BJ (cell line): ENCODE data around the gene OR6C1. TPM values are rescaled to one million over a fixed set of nuclear protein-coding genes. Genes with fewer than 3 reads are reported as not detected.
"Not testable (repeated sequence)": the region's sequence is repeated elsewhere in the genome, so short reads cannot be mapped to it uniquely, and the experiment has no call there.

ENCODE experiments used
- CTCF ChIA-PET: fragments of 350-600 bp; formaldehyde crosslinking; extraction: SDS; loops from one replicate; lab custom pipeline; 2021; ENCODE audit warnings: antibody characterized with exemption, inconsistent platforms; lab: Yijun Ruan, JAX
- POLR2A ChIA-PET: fragments of 300-600 bp; sonication (Branson Sonifier 250); formaldehyde crosslinking; extraction: SDS; loops from one replicate; lab custom pipeline; 2021; ENCODE audit warnings: antibody characterized with exemption; lab: Charles Lee
- DNase-seq: peaks from one replicate; pipeline ENCODE4 v3.0.0-alpha.2; 2011; ENCODE audit warnings: low read depth
- H3K27me3 ChIP-seq: 2 replicates; pipeline ENCODE4 v1.6.0; 2011; ENCODE audit warnings: low read length; ENCODE audit not compliant: control insufficient read depth, insufficient read depth
- H3K36me3 ChIP-seq: 2 replicates; pipeline ENCODE4 v1.5.1; 2011; ENCODE audit warnings: low read length; ENCODE audit not compliant: control insufficient read depth, insufficient read depth
- H3K4me3 ChIP-seq: 2 replicates; pipeline ENCODE4 v1.5.1; 2011; ENCODE audit warnings: low read depth, mild to moderate bottlenecking, control low read depth, low read length
- CTCF ChIP-seq: IDR thresholded peaks from 2 replicates; pipeline ENCODE4 v1.5.1; 2011; ENCODE audit warnings: low read depth, mild to moderate bottlenecking, control low read depth, inconsistent platforms, low read length, moderate library complexity; ENCODE audit not compliant: insufficient read depth
- polyA minus RNA-seq: library from RNA; depleted of rRNA, polyadenylated mRNA; stranded (reverse); fragments of >200 nt; gene quantifications from 2 replicates; pipeline ENCODE4 v1.2.3, GENCODE V29; 2011; rRNA and poly(A)+ RNA removed
- polyA plus RNA-seq: library from polyadenylated mRNA; depleted of rRNA; stranded (reverse); fragments of >200 nt; gene quantifications from 2 replicates; pipeline ENCODE4 v1.2.3, GENCODE V29; 2011; rRNA removed

The OR6C1 gene
- polyA plus RNA-seq (not detected in 2 replicates), polyA minus RNA-seq (not detected in 2 replicates)

- TF ChIP-seq CTCF, result no peak
- no peaks in the 10 kb centered on the region for H3K27me3 ChIP-seq
- DNase-seq, result no peak
- ChIA-PET POLR2A (no interaction called here), CTCF (no interaction called here)
- no peaks in the 10 kb centered on the region for H3K36me3 ChIP-seq
- no peak within 1 kb of the TSS for H3K4me3 ChIP-seq
Observed at GRCh38 chr12:55314043-55314442, at the start of gene OR6C1. TSS of gene OR6C1 (plus strand) at chr12:55314343. CDS start at chr12:55320600, 6,257 bp downstream.

GRCh38 chr12:55280991-55281390 is 33.2 kb upstream of the OR6C1 start:
- H3K4me3 ChIP-seq, result no peak overlapping the region
- no peaks in the 10 kb centered on the region for H3K27me3 ChIP-seq
- ChIA-PET CTCF (no interaction called here), POLR2A (no interaction called here)
- TF ChIP-seq CTCF, result no peak
- H3K36me3 ChIP-seq, result no peaks in the 10 kb centered on the region
- DNase-seq, result no peak

- no peak for TF ChIP-seq CTCF
- POLR2A ChIA-PET, result no interaction called here
- CTCF ChIA-PET, result no interaction called here
Observed at GRCh38 chr12:55289999-55290398, 24.1 kb upstream of the OR6C1 start.

GRCh38 chr12:55296469-55296868 is 17.7 kb upstream of the OR6C1 start, which contains the start of gene OR6C6:
TSS of gene OR6C6 (minus strand) at chr12:55296569. CDS start at chr12:55295232, 1,337 bp downstream.
- no peaks in the 10 kb centered on the region for H3K27me3 ChIP-seq
- POLR2A ChIA-PET, result no interaction called here
- H3K4me3 ChIP-seq, result no peak within 1 kb of the TSS
- no peak for DNase-seq
- CTCF ChIA-PET, result no interaction called here
- TF ChIP-seq CTCF, result no peak
- no peaks in the 10 kb centered on the region for H3K36me3 ChIP-seq

More at GRCh38 chr12:55289999-55290398, 24.1 kb upstream of the OR6C1 start:
- Histone ChIP-seq H3K36me3 (no peaks in the 10 kb centered on the region), H3K27me3 (no peaks in the 10 kb centered on the region), H3K4me3 (no peak overlapping the region)
- no peak for DNase-seq

- CTCF ChIA-PET, result no interaction called here
- TF ChIP-seq CTCF, result no peak
- POLR2A ChIA-PET, result no interaction called here
- Histone ChIP-seq H3K27me3 (no peaks in the 10 kb centered on the region), H3K4me3 (no peak overlapping the region), H3K36me3 (no peaks in the 10 kb centered on the region)
- DNase-seq, result no peak
Observed at GRCh38 chr12:55320201-55320600, 6.1 kb downstream of the OR6C1 start.

- CTCF ChIA-PET, POLR2A ChIA-PET, DNase-seq, H3K4me3 ChIP-seq, H3K27me3 ChIP-seq, H3K36me3 ChIP-seq: not testable (repeated sequence)
Observed at GRCh38 chr12:55325801-55326200, 11.7 kb downstream of the OR6C1 start.
